HG03342 (cell line): Measurements from ENCODE around the gene FLT3.
"Not testable (repeated sequence)": the region's sequence is repeated elsewhere in the genome, so short reads cannot be mapped to it uniquely, and the experiment has no call there.

Experiments used
- ATAC-seq: cut with Tn5 transposase; IDR thresholded peaks from one replicate; pipeline ENCODE4 v1.9.1; 2021; ENCODE audit warnings: mild to moderate bottlenecking, moderate library complexity; ENCODE audit not compliant: unreplicated experiment

Gene FLT3

DNA sequence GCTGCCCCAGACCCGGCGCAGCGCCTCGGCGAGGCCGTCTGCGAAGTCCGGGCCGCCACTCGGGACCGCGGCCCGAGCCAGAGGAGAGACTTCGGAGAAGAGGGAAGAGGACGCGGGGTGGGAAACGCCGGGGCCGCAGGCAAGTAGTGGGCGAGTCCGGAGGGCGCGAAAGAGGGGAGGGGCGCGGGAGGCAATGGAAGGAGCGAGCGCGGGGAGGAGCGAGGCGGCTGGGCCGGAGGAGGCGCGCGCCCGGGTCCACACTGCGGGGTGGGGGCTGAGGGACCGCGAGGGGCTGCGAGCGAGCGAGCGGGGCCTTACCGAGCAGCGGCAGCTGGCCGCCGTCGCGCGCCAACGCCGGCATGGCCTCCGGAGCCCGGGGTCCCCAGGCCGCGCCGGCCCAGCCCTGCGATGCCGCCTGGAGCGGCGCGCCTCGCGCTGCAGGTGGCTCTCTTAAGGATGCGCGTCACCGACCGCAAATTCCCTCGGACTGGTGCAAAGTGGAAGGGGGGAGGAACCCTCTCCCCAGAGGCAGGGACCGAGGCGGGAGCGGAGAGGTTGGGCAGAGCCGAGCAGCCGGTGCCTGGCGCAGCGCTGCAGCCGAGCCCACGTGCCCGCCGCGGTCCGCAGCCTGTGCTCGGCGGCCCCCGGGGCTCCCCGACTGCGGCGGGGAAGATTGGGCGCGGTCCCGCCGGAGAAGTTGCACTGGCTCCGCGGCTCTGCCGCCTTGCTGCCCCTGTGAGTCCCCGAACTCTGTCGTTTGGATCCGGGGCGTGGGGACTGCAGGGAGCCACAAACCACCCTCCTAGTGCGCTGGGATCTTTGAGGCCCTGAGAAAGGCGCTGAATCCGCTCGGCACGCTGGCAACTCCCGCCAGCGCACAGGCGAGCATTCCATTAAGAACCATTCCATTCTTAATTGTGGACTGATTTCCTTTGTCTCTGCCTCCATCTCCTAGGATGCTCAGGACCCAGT is at the start of gene FLT3:
TSS of gene FLT3 (minus strand) at position 427 of the 972 bp plus-strand sequence. CDS start at position 361, 66 bp downstream.
- ATAC-seq: no peak

DNA sequence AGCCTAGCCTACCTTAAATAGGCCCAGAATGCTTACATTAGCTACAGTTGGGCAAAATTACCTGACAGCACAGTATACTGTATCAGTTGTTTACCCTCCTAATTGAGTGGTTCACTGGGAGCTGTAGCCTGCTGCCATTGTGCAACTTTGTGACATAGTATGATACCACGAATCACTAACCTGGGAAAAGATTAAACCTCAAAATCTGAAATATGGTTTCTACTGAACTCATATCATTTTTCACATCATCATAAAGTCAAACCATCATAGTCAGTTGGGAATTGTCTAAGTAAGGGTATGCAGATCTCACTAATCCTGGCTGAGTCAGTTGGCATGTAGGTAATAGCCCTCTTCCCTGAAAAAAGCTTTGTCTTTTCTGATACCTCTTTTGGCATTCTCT is 47.1 kb upstream of the FLT3 start:
- ATAC-seq: no peak

- ATAC-seq: no peak
Observed at GRCh38 chr13:28145049-28145448, 44.7 kb upstream of the FLT3 start.

GRCh38 chr13:28141542-28141941 is 41.2 kb upstream of the FLT3 start:
- ATAC-seq: not testable (repeated sequence)

- no peak for ATAC-seq
Observed at GRCh38 chr13:28140433-28141125, 40.2 kb upstream of the FLT3 start.

- ATAC-seq: peak; percentile 47
Observed at GRCh38 chr13:28138756-28139470, 38.5 kb upstream of the FLT3 start.

DNA sequence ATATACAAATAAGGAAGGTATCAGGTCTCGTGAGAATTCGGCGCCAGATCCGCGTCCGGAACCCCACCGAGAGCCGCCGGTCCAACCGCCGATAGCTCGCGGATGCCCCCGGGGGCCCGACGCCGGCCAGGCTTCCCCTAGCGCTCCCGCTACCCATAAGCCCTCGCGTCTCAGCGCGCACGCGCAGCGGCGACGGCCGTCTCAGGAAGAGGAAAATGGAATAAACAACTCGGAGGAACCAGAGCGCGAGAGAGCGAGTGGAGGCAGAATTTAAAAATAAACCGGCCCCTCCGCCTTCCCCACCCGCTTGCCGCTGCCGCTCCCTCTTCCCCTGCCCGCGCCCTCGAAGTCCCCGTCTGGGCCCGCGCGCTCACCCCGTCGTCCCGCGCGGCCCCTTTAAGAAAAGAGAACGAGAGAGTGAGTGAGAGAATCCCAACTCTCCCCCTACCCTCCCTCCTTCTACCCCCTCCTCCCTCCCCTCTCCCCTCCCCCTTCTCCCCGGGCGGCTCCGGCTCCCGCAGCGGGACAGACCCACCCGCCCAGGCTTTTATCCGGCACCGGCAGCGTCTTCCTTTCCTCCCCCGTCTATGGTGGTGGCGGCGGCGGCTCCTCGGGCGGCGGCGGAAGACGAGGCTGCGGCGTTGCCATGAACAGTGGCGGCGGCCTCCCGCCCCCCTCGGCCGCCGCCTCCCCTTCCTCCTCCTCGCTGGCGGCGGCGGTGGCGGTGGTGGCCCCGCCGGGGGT is 37.8 kb upstream of the FLT3 start, which contains the start of gene PAN3:
TSS of gene PAN3 (plus strand) at position 534 of the 744 bp plus-strand sequence. CDS start at position 647, 113 bp downstream.
- peak; percentile 51 for ATAC-seq

- ATAC-seq: peak; percentile 3
Observed at GRCh38 chr13:28137596-28137995, 37.2 kb upstream of the FLT3 start.

DNA sequence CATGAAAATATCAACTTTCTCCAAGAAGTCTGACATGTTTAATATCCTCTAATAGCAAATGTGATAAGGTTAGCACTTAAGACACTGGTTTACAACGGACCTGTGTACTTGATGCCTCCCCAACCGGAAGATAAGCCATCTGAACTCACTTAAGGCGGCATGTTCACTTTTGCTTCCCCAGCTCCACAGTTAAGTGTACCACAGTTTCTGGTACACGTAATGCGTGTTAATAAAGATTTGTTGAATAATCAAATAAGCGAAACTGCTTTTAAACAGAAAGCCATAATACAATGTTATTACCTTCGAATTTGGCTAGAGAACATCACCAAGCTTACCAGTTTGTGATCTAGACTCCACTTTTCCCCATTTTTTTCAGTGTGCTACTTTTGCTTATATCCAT is 36.5 kb upstream of the FLT3 start:
- ATAC-seq: no peak

DNA sequence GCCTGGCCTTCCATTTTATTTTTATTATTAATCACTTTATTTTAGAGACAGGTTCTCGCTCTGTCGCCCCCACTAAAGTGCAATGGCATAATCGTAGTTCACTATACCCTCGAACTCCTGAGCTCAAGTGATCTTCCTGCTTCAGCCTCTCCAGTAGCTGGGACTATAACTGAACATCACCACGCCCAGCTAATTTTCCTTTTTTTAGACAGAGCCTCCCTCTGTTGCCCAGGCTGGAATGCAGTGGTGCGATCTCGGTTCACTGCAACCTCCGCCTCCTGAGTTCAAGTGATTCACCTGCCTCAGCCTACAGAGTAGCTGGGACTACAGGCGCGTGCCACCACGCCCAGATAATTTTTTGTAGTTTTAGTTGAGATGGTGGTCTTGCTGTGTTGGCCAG is 31.3 kb upstream of the FLT3 start:
- ATAC-seq: no peak

GRCh38 chr13:28129911-28130693 is 29.7 kb upstream of the FLT3 start:
- no peak for ATAC-seq

- ATAC-seq: no peak
Observed at GRCh38 chr13:28128926-28129325, 28.6 kb upstream of the FLT3 start.

GRCh38 chr13:28128030-28128429 is 27.7 kb upstream of the FLT3 start:
- ATAC-seq: no peak

GRCh38 chr13:28121224-28121623 is 20.8 kb upstream of the FLT3 start:
- no peak for ATAC-seq

DNA sequence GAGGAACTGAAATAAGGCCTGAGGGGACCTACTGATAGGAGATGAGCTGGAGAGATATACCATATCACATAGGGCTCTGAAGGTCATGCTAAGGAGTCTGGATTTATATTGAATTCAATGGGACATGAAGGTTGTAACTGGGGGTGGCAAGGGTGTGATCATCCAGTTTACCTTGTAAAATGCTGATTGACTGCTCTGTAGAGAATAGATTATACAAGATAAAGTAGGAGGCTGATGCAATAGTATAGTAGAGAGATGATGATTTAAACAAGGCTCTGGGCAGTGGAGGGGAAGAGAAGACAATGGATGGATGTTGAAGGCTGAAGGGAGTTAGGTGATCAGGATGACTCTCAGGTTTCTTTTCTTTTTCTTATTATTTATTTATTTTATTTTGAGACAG is 19.9 kb upstream of the FLT3 start:
- no peak for ATAC-seq

- no peak for ATAC-seq
Observed at GRCh38 chr13:28117689-28118377, 17.5 kb upstream of the FLT3 start.

DNA sequence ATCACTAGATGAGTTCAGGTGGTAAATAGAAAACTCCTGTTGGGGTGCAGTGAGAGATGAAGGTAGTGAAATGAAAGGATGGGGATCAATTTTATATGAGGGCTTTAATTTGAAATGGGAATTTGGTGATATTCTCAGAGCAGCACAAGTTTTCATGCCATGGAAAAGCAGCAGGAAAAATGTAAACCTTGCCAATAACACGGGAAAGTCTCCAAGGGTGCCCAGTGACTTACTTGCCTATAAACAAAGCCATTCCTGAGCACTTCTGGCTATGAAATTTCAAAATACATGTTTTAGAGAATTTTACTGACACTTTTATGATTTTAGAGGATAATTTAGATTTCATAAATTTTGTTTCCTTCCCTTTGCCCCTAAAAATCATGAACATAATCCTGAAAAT is 16.4 kb upstream of the FLT3 start:
- ATAC-seq: no peak

DNA sequence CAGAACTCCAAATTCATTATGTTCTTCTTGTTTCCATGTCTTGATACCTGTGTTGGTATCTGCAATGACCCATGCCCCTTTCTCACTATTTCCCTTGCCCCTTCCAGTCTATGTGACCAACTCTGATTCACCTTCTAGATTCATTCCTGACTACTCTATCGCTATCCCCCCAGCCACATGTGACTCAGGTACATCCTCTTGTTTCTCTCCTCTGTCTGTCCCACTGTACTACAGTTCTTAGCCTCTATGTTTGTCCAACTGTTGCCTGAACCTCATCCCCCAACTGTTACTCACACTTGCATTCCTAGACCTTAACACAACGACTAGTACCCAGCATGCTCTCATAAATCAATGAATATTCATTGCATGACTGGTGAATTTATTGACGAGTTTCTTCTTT is 10.0 kb upstream of the FLT3 start:
- ATAC-seq: no peak

GRCh38 chr13:28106976-28107375 is 6.6 kb upstream of the FLT3 start:
- no peak for ATAC-seq
